GM23338 (cell line): ENCODE results near the gene BCORL1.

Experiments
- EZH2 ChIP-seq: fragments of 200-600 bp; sonication (generic); IDR thresholded peaks from one replicate; pipeline ENCODE4 v1.8.0; 2017; ENCODE audit warnings: antibody characterized with exemption, mild to moderate bottlenecking, low read depth; ENCODE audit not compliant: unreplicated experiment
- EZH2phosphoT487 ChIP-seq: fragments of 200-600 bp; sonication (generic); IDR thresholded peaks from one replicate; pipeline ENCODE4 v1.8.1; 2018; ENCODE audit warnings: antibody characterized with exemption; ENCODE audit not compliant: unreplicated experiment
- JUNB ChIP-seq: IDR thresholded peaks from one replicate; pipeline ENCODE4 v1.6.1; 2016; ENCODE audit warnings: antibody characterized with exemption; ENCODE audit not compliant: unreplicated experiment
- POLR2AphosphoS5 ChIP-seq: IDR thresholded peaks from 2 replicates; pipeline ENCODE4 v1.6.1; 2016; ENCODE audit warnings: antibody characterized with exemption, low read depth
- STAT1 ChIP-seq: IDR thresholded peaks from one replicate; pipeline ENCODE4 v1.6.1; 2016; ENCODE audit warnings: antibody characterized with exemption; ENCODE audit not compliant: unreplicated experiment
- ZNF114 ChIP-seq: fragments of 250-450 bp; sonication (Bioruptor Pico); IDR thresholded peaks from 2 replicates; pipeline ENCODE4 v1.5.0; 2020; ENCODE audit warnings: mild to moderate bottlenecking, moderate library complexity
- TF ChIP-seq, protein P1 (sequence below), 2 experiments: fragments of 200-600 bp in 1 of 2; sonication (generic) in 1 of 2; conservative IDR thresholded peaks; 2 replicates each; pipeline versions ENCODE4 v1.5.1 to v1.6.1; 2016 to 2017; ENCODE audit warnings: antibody characterized with exemption in 2 of 2, low read depth in 2 of 2, mild to moderate bottlenecking in 2 of 2, moderate library complexity in 1 of 2

DNA sequence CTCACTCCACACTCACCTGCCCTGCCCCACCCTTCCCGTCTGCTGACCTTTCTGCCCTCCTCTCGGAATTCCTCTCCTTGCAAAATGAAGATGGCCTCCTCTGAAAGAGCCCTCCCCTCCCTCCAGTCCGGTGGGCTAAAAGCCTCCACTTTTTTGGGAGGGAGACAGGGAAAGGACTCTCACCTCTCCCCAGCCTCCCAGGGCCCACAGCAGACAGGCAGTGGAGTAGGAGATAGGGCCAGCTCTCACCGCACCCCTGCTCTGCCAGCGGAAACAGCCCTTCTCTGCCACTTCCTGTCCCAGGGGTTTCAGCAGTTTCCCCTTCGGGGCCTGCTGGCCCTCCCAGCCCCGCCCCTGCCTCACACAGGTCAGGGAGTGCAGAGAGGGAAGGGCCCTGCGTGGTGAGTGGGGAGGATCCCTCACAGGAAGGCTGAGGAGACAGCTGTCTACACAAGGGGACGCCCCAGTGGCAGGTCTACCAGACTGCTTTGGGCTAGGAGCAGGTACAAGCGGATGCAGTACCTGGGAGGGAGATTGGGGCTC, 109.6 kb downstream of the BCORL1 start:
- TF ChIP-seq, protein P1, sequence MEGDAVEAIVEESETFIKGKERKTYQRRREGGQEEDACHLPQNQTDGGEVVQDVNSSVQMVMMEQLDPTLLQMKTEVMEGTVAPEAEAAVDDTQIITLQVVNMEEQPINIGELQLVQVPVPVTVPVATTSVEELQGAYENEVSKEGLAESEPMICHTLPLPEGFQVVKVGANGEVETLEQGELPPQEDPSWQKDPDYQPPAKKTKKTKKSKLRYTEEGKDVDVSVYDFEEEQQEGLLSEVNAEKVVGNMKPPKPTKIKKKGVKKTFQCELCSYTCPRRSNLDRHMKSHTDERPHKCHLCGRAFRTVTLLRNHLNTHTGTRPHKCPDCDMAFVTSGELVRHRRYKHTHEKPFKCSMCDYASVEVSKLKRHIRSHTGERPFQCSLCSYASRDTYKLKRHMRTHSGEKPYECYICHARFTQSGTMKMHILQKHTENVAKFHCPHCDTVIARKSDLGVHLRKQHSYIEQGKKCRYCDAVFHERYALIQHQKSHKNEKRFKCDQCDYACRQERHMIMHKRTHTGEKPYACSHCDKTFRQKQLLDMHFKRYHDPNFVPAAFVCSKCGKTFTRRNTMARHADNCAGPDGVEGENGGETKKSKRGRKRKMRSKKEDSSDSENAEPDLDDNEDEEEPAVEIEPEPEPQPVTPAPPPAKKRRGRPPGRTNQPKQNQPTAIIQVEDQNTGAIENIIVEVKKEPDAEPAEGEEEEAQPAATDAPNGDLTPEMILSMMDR (conservative IDR thresholded peaks at IDR 0.05; ENCODE audit: low read depth in 2 of 2): no peak
- TF ChIP-seq EZH2 (no peak), POLR2AphosphoS5 (no peak), JUNB (no peak), STAT1 (no peak), EZH2phosphoT487 (no peak), ZNF114 (CRISPR knock-in tag) (no peak)
